Mucosa of descending colon (tissue), 3 donors: ENCODE measurements around the gene LIPG. TPM values are rescaled to one million over a fixed set of nuclear protein-coding genes. Genes with fewer than 3 reads are reported as not detected.
"Not testable (repeated sequence)": the region's sequence is repeated elsewhere in the genome, so short reads cannot be mapped to it uniquely, and the experiment has no call there.

Experiments used
- ATAC-seq: fragments of 200-7000 bp; cut with Tn5 transposase; one replicate; pipeline ENCODE4 v1.9.1; 2020; ENCODE audit warnings: mild to moderate bottlenecking, moderate library complexity
- DNase-seq, 3 donors: peaks; one replicate each; pipeline ENCODE4 v3.0.0-alpha.2; 2020
- H3K36me3 ChIP-seq: fragments of 200-600 bp; one replicate; pipeline ENCODE4 v1.8.0; 2021; ENCODE audit warnings: low read depth, mild to moderate bottlenecking
- H3K4me1 ChIP-seq: fragments of 200-600 bp; one replicate; pipeline ENCODE4 v1.8.0; 2021; ENCODE audit warnings: low read depth, mild to moderate bottlenecking
- H3K4me3 ChIP-seq: fragments of 200-600 bp; one replicate; pipeline ENCODE4 v1.8.0; 2021; ENCODE audit warnings: mild to moderate bottlenecking
- H3K9me3 ChIP-seq: fragments of 200-600 bp; one replicate; pipeline ENCODE4 v1.8.0; 2021; ENCODE audit warnings: mild to moderate bottlenecking
- CTCF ChIP-seq: fragments of 200-600 bp; IDR thresholded peaks from one replicate; pipeline ENCODE4 v1.8.0; 2022; ENCODE audit warnings: antibody characterized with exemption, mild to moderate bottlenecking
- intact Hi-C, 2 donors: fragments of 100-400 bp; cut with DNase I in 1 of 2; cut with micrococcal nuclease in 1 of 2; formaldehyde crosslinking; loops; one replicate each; pipeline versions ENCODE4 v1.11.0 to v1.11.1; 2022; cut with DNase I, micrococcal nuclease
- total RNA-seq, 3 donors: library from RNA; stranded (reverse); fragmentation: NEBNext Ultra II Directional in 2 of 3; extraction: Animal tissue kit (Norgen Biotek cat#: 25700) in 2 of 3; gene quantifications; one replicate each; pipeline versions ENCODE4 v1.2.1 to v1.2.4, GENCODE V29; 2021 to 2023
- donor health status: DM: no; HTN: no; CAD: no; lungs with moderate emphysema.
- donor health status: DM: no; HTN: no; CAD: no.
- donor health status: DM: no; HTN: yes; CAD: no.

The LIPG gene
- total RNA-seq, 3 donors from 2014 or later = 13.3 to 42.0 (median 13.8) TPM

DNA sequence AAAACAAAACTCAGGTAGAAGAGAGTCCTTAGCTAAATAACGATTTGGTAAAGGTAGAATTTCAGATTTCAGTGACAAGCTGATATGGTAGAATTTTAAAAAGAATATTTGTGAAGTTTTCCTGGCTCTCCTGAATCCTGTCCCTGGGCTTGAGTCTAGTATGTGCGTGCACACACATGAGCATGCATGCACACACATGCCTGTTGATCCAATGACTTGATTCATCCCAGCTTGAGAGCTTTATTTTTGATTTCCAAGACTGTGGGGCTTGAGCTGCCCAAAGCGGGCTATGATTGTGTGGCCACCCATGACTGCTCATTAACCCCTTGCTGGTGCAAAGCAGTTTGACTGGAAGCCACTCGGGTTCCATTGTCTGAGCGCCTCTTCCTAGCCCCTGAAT is 9.0 kb downstream of the LIPG start:
- TF ChIP-seq CTCF = no peak
- Histone ChIP-seq H3K4me1 (no peaks in the 10 kb centered on the region), H3K36me3 (no peaks in the 10 kb centered on the region), H3K4me3 (no peak overlapping the region), H3K9me3 (no peaks in the 10 kb centered on the region)
- ATAC-seq (no peak), DNase-seq (no peak)
- intact Hi-C loops = no loop called here

- ATAC-seq (no peak), DNase-seq (no peak)
- no peak overlapping the region for H3K4me3 ChIP-seq
- H3K4me1 ChIP-seq = no peaks in the 10 kb centered on the region
- TF ChIP-seq CTCF = no peak
- no peaks in the 10 kb centered on the region for H3K9me3 ChIP-seq
- no peaks in the 10 kb centered on the region for H3K36me3 ChIP-seq
- intact Hi-C loops = no loop called here
These were observed 10.9 kb downstream of the LIPG start for GRCh38 chr18:49572611-49573345.

DNA sequence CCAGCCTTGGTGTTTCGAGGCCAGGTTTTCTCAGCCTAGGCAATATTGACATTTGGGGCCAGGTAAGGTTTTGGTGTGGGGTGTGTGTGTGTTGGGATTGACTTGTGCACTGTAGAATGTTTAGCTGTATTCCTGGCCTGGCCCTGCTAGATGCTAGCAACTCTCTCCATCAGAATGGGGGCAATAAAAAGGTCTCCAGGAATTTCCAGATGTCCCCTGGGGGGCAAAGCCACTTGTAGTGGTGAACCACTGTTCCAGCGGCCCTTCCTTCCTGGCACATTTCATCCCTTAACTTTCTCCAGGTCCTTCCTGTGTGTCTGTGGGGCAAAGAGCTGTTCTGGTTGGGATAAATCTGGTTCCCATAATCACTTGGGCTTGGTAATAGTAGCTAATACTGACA is 12.0 kb downstream of the LIPG start:
- Histone ChIP-seq H3K4me1 (no peaks in the 10 kb centered on the region), H3K9me3 (no peaks in the 10 kb centered on the region), H3K4me3 (no peak overlapping the region), H3K36me3 (no peaks in the 10 kb centered on the region)
- intact Hi-C loops = no loop called here
- TF ChIP-seq CTCF = no peak
- ATAC-seq (no peak), DNase-seq (no peak)

DNA sequence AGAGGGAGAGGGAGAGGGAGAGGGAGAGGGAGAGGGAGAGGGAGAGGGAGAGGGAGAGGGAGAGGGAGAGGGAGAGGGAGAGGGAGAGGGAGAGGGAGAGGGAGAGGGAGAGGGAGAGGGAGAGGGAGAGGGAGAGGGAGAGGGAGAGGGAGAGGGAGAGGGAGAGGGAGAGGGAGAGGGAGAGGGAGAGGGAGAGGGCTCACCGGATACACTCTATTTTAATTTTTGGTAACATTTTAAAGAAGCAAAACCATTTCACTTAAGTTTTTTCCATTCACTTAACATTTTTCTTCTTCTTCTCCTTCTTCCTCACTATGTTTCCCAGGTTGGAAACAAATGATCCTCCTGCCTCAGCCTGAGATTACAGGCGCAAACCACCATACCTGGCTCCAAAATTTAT is 17.2 kb downstream of the LIPG start:
- intact Hi-C loops, ATAC-seq, DNase-seq, H3K4me1 ChIP-seq, H3K4me3 ChIP-seq, H3K9me3 ChIP-seq, H3K36me3 ChIP-seq: not testable (repeated sequence)

GRCh38 chr18:49579583-49579982 is 17.7 kb downstream of the LIPG start:
- not testable (repeated sequence) for DNase-seq, H3K36me3 ChIP-seq, ATAC-seq

DNA sequence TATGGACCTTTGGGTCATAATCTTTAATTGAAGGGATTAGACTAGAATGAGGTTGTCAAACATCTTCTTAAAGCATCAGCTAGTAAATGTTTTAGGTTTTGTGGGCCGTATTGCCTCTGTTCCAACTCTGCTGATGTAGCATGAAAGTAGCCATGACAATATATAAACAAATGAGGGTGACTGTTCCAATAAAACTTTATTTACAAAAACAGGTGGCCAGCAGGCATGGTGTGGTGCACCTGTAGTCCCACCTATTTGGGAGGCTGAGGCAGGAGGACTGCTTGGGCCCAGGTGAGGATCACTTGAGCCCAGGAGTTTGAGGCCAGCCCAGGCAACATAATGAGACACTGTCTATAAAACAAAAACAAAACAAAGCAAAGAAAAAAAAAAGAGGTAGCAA is 18.4 kb downstream of the LIPG start:
- Histone ChIP-seq H3K9me3 (no peaks in the 10 kb centered on the region), H3K4me1 (no peaks in the 10 kb centered on the region), H3K36me3 (no peaks in the 10 kb centered on the region), H3K4me3 (no peak overlapping the region)
- TF ChIP-seq CTCF = no peak
- intact Hi-C loops = no loop called here
- no peak for DNase-seq
- no peak for ATAC-seq

More at GRCh38 chr18:49579583-49579982, 17.7 kb downstream of the LIPG start:
- H3K9me3 ChIP-seq, H3K4me1 ChIP-seq, H3K4me3 ChIP-seq, intact Hi-C loops: not testable (repeated sequence)

- intact Hi-C loops = no loop called here
- Histone ChIP-seq H3K9me3 (no peaks in the 10 kb centered on the region), H3K36me3 (no peaks in the 10 kb centered on the region), H3K4me3 (no peak overlapping the region), H3K4me1 (no peaks in the 10 kb centered on the region)
- no peak for TF ChIP-seq CTCF
- DNase-seq (no peak), ATAC-seq (no peak)
These were observed 19.5 kb downstream of the LIPG start for GRCh38 chr18:49581371-49581770.
